CD4-positive, alpha-beta T cell treated with Interleukin-4 for 4 hours (primary cell): ENCODE measurements around the gene INTS6L.
A peak's percentile ranks its signal among the peaks of the same experiment; 100 is the strongest.

Experiments used
- DNase-seq: peaks from one replicate; pipeline ENCODE4 v3.0.0-alpha.2; 2020

INTS6L gene, protein sequence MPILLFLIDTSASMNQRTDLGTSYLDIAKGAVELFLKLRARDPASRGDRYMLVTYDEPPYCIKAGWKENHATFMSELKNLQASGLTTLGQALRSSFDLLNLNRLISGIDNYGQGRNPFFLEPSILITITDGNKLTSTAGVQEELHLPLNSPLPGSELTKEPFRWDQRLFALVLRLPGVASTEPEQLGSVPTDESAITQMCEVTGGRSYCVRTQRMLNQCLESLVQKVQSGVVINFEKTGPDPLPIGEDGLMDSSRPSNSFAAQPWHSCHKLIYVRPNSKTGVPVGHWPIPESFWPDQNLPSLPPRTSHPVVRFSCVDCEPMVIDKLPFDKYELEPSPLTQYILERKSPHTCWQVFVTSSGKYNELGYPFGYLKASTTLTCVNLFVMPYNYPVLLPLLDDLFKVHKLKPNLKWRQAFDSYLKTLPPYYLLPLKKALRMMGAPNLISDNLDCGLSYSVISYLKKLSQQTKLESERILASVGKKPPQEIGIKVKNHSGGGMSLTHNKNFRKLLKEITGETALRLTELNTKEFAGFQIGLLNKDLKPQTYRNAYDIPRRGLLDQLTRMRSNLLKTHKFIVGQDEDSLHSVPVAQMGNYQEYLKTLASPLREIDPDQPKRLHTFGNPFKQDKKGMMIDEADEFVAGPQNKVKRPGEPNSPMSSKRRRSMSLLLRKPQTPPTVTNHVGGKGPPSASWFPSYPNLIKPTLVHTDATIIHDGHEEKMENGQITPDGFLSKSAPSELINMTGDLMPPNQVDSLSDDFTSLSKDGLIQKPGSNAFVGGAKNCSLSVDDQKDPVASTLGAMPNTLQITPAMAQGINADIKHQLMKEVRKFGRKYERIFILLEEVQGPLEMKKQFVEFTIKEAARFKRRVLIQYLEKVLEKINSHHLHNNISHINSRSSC

GRCh38 chrX:135520553-135521404, at the start of gene INTS6L:
Gene INTS6L (plus strand): TSS chrX:135520660. CDS start chrX:135520993, 333 bp downstream.
- peak; percentile 92 for DNase-seq

GRCh38 chrX:135476378-135476777, 44.1 kb upstream of the INTS6L start:
- no peak for DNase-seq

- peak; percentile 22 for DNase-seq
Observed at GRCh38 chrX:135477576-135477975, 42.9 kb upstream of the INTS6L start.

DNA sequence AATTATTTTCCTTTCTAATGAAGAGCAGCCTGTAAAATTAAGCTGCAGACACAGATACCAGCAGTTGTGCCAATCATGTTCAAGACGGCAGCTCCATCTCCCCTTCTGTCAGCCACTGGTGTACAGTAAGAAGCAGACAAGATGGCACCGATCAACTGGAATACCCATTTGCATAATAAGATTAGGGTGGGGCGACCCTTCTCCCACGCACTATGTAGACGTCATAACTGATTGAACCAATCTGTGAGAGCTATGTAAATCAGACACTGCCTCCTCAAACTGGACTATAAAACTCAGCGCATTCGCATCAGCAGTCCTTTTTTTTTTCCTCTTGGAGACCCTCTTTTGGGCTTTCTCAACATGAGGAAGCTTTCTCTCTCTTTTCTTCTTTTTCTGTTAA, 40.4 kb upstream of the INTS6L start:
- no peak for DNase-seq

- DNase-seq = no peak
Observed at GRCh38 chrX:135481696-135482179, 38.7 kb upstream of the INTS6L start.

GRCh38 chrX:135484641-135485289, 35.7 kb upstream of the INTS6L start:
- peak; percentile 44 for DNase-seq

GRCh38 chrX:135489542-135489941, 30.9 kb upstream of the INTS6L start:
- no peak for DNase-seq

DNA sequence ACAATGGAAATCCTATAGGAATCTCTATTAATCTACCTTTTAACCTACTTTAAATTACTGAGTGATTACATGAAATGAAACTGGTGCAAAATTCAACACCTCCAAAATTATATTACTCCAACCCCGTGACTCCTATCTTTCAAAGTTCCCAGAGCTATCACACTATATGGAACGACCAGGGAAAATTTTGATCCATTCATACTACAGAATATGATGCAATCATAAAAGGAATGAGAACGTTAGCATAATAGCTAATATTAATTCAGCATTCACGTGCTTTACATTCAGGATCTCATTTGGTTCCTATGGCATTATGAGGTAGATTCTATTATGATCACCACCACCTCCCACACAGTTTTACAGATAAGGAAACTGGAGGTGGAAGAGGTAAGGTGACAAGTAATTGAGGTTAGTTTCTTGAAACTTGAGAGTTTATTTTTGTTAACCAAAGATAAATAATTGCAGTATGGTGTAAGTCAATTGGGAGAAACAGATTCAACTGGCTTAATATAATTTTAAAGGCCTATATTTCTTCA, 29.4 kb upstream of the INTS6L start:
- no peak for DNase-seq

DNA sequence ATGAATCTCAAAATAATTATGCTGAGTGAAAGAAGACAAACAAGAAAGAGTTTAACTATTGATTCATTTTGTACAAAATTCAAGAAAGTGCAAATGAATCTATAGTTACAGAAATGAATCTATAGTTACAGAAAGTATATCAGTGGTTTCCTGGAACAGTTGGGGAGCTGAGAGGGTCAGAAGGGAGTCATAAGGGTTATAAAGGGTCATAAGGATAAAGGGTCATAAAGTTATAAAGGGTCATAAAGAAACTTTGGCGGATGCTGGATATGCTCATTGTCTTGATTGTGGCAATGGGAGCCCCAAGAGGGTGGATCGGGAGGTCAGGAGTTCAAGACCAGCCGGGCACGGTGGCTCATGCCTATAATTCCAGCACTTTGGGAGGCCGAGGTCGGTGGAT, 26.0 kb upstream of the INTS6L start:
- no peak for DNase-seq

GRCh38 chrX:135497736-135498135, 22.7 kb upstream of the INTS6L start:
- no peak for DNase-seq

- no peak for DNase-seq
Observed at GRCh38 chrX:135498236-135498635, 22.2 kb upstream of the INTS6L start.

DNA sequence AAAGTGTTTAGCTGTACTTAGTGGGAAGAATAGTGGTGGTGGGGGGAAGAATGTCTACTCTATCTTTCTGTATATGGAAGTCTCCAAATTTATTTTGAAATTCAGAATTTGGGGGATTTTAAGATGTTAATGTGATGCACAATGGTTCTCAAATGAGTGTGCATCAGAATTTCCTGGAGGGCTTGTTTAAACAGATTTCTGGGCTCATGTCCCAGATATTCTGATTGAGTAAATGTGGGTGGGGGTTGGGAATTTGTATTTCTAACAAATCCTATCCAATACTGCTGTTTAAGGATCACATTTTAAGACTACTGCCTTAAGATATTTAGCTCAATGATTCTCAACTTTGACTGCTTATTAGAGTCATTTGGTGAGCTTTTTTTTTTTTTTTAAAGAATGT, 15.1 kb upstream of the INTS6L start:
- DNase-seq = no peak

GRCh38 chrX:135509885-135510284, 10.6 kb upstream of the INTS6L start:
- DNase-seq = no peak

GRCh38 chrX:135512508-135513129, 7.8 kb upstream of the INTS6L start:
- no peak for DNase-seq

DNA sequence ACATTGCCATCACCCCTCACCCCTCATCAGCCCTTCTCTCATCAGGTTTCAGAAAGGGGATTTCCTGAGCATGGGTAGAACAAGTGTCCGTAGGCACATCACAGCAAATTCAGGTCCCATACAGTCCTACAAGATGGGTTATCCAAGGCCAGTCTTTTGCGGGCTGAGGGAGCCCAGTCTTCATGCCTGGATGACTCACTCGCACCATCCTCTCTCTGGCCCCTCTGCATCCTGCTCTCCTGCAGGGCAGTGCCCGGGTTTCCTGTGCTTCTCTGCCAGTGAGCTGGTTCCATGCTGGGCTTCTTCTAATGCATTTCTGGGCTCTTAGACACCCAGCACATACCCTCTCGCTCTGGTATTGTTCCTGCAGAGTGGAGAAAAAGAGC, 7.3 kb upstream of the INTS6L start:
- no peak for DNase-seq

DNA sequence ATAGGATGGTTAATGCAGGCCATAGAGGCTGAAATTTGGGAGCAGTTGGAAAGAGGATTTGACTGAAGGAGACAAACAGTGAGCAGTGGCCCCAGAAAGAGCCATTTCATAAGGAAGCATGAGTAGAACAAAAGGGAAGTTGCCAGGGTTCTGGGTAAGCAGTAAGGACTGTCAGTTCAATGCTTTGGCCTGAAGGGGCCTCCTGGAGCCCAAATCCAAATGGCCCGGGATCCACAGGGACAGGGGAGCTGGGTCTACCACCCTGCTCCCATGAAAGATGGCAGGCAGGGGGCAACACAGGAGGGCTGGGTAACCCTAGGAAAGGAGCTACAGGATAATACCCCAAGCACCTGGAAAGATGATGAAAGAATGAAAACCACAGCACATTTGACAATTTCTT, 4.1 kb upstream of the INTS6L start:
- no peak for DNase-seq

- DNase-seq = no peak
Observed at GRCh38 chrX:135518161-135518560, 2.3 kb upstream of the INTS6L start.

- DNase-seq = no peak
Observed at GRCh38 chrX:135520022-135520552, 373 bp upstream of the INTS6L start.

DNA sequence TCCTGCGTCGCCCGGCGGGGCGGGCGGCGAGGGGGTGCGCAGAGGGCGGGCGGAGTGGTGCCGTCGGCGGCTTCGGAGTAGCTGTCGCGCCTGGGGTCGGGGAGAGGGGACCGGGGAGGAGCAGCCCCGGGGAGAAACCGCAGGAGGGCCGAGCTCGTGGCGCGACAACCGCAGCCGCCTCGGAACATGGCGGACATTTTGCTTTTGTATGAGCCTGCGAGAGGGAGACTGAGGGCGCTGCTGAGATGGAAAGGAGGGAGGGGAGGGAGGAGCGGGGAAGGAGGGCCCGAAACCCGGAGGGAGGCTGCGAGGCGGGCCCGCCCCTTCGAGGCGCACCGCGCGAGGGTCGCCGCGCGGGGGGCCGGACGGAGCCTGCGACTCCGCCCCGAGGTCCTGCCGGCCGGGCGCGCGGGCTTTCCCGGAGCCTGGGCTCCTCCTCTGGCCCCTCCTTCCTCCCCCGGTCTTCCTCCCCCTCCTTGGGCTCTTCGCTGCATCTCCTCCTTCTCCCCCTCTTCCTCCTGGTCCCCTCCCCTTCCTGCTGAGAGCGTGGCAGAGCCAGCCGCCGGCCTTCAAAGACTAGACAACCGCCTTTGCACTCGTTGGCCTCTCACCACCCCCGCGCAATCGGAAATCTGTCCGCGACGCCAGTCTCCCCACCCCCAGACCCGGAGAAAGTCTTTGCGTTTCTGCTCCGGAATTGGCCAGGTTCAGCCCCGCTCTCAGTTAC, 1.1 kb downstream of the INTS6L start:
- DNase-seq = peak; percentile 89

- no peak for DNase-seq
Observed at GRCh38 chrX:135522132-135522530, 1.7 kb downstream of the INTS6L start.
